Adipose tissue (tissue), 3 donors: ENCODE measurements around the gene DHX8. TPM values are rescaled to one million over a fixed set of nuclear protein-coding genes. Genes with fewer than 3 reads are reported as not detected.

Experiments
- H3K27ac ChIP-seq: one replicate; pipeline ENCODE4 v1.5.1; 2013; ENCODE audit warnings: low read depth, low read length
- WGBS, 3 donors: extraction: QIAGEN DNeasy Blood & Tissue Kit; methylation state at CpG; one replicate each; pipeline ENCODE4 v1.1.7; 2013; 5-methylcytosine and 5-hydroxymethylcytosine counted together
- polyA plus RNA-seq, 3 donors: library from polyadenylated mRNA; stranded (reverse); fragments of 200-250 nt; gene quantifications; one replicate each; pipeline ENCODE4 v1.2.3, GENCODE V29; 2013
- donor health status: healthy with polysubstance abuse.
- donor health status: Bipolar disorder and iron deficiency.
- donor health status: healthy.

DHX8 gene
- polyA plus RNA-seq, 3 donors: 12.9 to 18.2 (median 16.7) TPM

GRCh38 chr17:43536236-43536992 is 52.6 kb downstream of the DHX8 start:
- WGBS, 3 donors: 75 to 84% (median 81%) methylated on average over 6 of the region's 6 CpGs
- no peak overlapping the region for H3K27ac ChIP-seq

GRCh38 chr17:43540821-43541674 is 57.3 kb downstream of the DHX8 start:
- H3K27ac ChIP-seq: no peak overlapping the region
- WGBS, 3 donors: 69 to 72% (median 70%) methylated on average over 11 of the region's 11 CpGs

- 77 to 88% (median 80%) methylated on average over 7 to 8 of the region's 8 CpGs for WGBS, 3 donors
- H3K27ac ChIP-seq: no peak overlapping the region
Measured at GRCh38 chr17:43542859-43543258, 59.1 kb downstream of the DHX8 start.

- WGBS, 3 donors: 42 to 77% (median 65%) methylated on average over 4 of the region's 4 CpGs
- no peak overlapping the region for H3K27ac ChIP-seq
Measured at GRCh38 chr17:43543300-43543699, 59.5 kb downstream of the DHX8 start.

GRCh38 chr17:43543771-43544575 is 60.2 kb downstream of the DHX8 start:
- WGBS, 3 donors: 33 to 49% (median 42%) methylated on average over 7 of the region's 7 CpGs
- H3K27ac ChIP-seq: no peak overlapping the region

GRCh38 chr17:43545383-43545632 is 61.5 kb downstream of the DHX8 start:
- H3K27ac ChIP-seq: no peak overlapping the region
- WGBS, 3 donors: 0 to 1% (median 0%) methylated on average over 17 to 21 of the region's 21 CpGs

GRCh38 chr17:43546319-43547188 is 62.8 kb downstream of the DHX8 start, which contains the start of gene ETV4:
TSS of gene ETV4 (minus strand) at chr17:43546340. CDS start at chr17:43545617, 723 bp downstream.
- H3K27ac ChIP-seq: no peak within 1 kb of the TSS
- WGBS, 3 donors: 1% methylated on average over 46 of the region's 46 CpGs

GRCh38 chr17:43547189-43547550 is 63.4 kb downstream of the DHX8 start:
- H3K27ac ChIP-seq: no peak overlapping the region
- WGBS, 3 donors: 65 to 81% (median 73%) methylated on average over 2 of the region's 2 CpGs

- H3K27ac ChIP-seq: no peak overlapping the region
Measured at GRCh38 chr17:43547659-43548256, 64.0 kb downstream of the DHX8 start.

- 79 to 89% (median 79%) methylated on average over 3 of the region's 3 CpGs for WGBS, 3 donors
- H3K27ac ChIP-seq: no peak overlapping the region
Measured at GRCh38 chr17:43548689-43549379, 65.1 kb downstream of the DHX8 start.

GRCh38 chr17:43549496-43549895 is 65.7 kb downstream of the DHX8 start:
- H3K27ac ChIP-seq: no peak overlapping the region
- 86 to 90% (median 87%) methylated on average over 5 of the region's 5 CpGs for WGBS, 3 donors

- H3K27ac ChIP-seq: no peak overlapping the region
- 79 to 84% (median 82%) methylated on average over 4 of the region's 4 CpGs for WGBS, 3 donors
Measured at GRCh38 chr17:43550754-43551153, 67.0 kb downstream of the DHX8 start.

GRCh38 chr17:43552229-43552837 is 68.6 kb downstream of the DHX8 start:
- 29 to 60% (median 56%) methylated on average over 8 of the region's 8 CpGs for WGBS, 3 donors
- H3K27ac ChIP-seq: no peak overlapping the region

GRCh38 chr17:43553573-43553972 is 69.8 kb downstream of the DHX8 start:
- no peak overlapping the region for H3K27ac ChIP-seq
- 27 to 46% (median 41%) methylated on average over 2 of the region's 2 CpGs for WGBS, 3 donors

- no peak overlapping the region for H3K27ac ChIP-seq
- WGBS, 3 donors: 61 to 77% (median 67%) methylated on average over 6 of the region's 6 CpGs
Measured at GRCh38 chr17:43554857-43555256, 71.1 kb downstream of the DHX8 start.

- no peak overlapping the region for H3K27ac ChIP-seq
- 33 to 57% (median 37%) methylated on average over 5 of the region's 5 CpGs for whole genome bisulfite sequencing, 3 donors
Measured at GRCh38 chr17:43556292-43556691, 72.5 kb downstream of the DHX8 start.

- 83 to 93% (median 87%) methylated on average over 5 of the region's 5 CpGs for WGBS, 3 donors
- H3K27ac ChIP-seq: no peak overlapping the region
Measured at GRCh38 chr17:43558805-43559160, 75.0 kb downstream of the DHX8 start.
